Measurements from ENCODE around the gene OR12D1.

GRCh38 chr6:29424575-29424974 lies 9.8 kb downstream of the OR12D1 start:
- TF ChIP-seq CEBPB (IDR thresholded peaks at IDR 0.05; ENCODE audit: low read depth) (no peak), CTCF (IDR thresholded peaks at IDR 0.05 in 2 of 3, conservative IDR thresholded peaks at IDR 0.05 in 1 of 3; ENCODE audit: borderline replicate concordance in 1 of 3, insufficient read depth in 1 of 3, low read depth in 2 of 3, low read length in 2 of 3) (no peak), POLR2A (IDR thresholded peaks at IDR 0.05; ENCODE audit: borderline replicate concordance, extremely low read depth, insufficient read depth, insufficient read length) (no peak), POLR2AphosphoS5 (IDR thresholded peaks at IDR 0.05; ENCODE audit: low read depth, low read length) (no peak), SP1 (IDR thresholded peaks at IDR 0.05; ENCODE audit: low read depth) (no peak), SIN3A (IDR thresholded peaks at IDR 0.05; ENCODE audit: low read depth) (no peak), ZFX (IDR thresholded peaks at IDR 0.05) (no peak), EZH2 (IDR thresholded peaks at IDR 0.05) (no peak), EGR1 (IDR thresholded peaks at IDR 0.05; ENCODE audit: low read depth) (no peak), ELF1 (IDR thresholded peaks at IDR 0.05; ENCODE audit: borderline replicate concordance, low read depth) (no peak)

All from HCT116 (cell line).